Coronary artery (tissue), 2 donors: ENCODE measurements around the gene DPYSL5.

Source experiments
- DNase-seq: peaks from one replicate; pipeline ENCODE4 v3.0.0-alpha.2; 2017; ENCODE audit warnings: low spot score
- H3K27ac ChIP-seq, 2 donors: fragments of 200-600 bp; sonication (generic); one replicate each; pipeline ENCODE4 v1.5.1; 2016 to 2019
- H3K4me3 ChIP-seq: fragments of 200-600 bp; sonication (generic); 2 replicates; pipeline ENCODE4 v1.5.1; 2016; ENCODE audit warnings: mild to moderate bottlenecking, moderate library complexity
- TF ChIP-seq, protein P1 (sequence below): fragments of 200-600 bp; sonication (generic); IDR thresholded peaks from one replicate; pipeline ENCODE4 v1.5.1; 2019; ENCODE audit warnings: antibody characterized with exemption

DPYSL5 gene

DNA sequence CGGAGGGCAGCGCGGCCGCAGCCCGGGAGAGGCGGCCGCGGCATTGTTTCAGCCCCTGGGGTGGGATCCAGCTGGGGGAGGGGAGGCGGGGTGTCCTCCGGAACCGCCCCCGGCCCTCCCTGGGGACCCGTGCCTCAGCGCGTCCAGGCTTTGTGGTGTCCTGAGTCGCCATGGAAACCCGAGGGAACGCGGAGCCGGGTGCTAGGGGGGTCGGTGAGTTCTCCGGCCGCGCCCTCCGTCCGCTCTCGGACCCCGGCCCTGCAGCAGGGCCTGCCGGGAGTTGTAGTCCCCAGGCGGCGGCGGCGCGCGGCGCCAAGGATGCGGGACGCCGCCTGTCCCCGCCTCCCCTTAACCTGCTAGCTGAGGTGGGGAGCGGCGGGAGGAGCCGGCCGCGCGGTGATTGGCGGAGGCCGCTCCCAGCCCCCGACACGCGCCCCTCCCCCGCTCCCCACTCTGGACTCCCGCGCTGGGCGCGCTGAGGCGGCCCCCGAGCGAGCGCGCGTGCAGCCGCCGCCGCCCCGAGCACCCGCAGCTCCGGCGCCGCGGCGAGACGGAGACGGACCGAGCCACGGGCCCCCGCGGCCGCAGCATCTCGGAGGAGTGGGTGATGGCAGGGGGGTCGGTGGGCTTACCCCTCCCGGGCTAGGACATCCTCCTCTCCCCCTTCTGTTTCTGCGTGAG, at the start of gene DPYSL5:
Gene DPYSL5, plus strand, starts transcription at position 478 of the 681 bp plus-strand sequence. CDS start 50,368 bp downstream, outside the sequence.
- Histone ChIP-seq H3K4me3 (peak within 1 kb of the TSS; percentile 71), H3K27ac (no peak within 1 kb of the TSS)
- no peak for DNase-seq
- TF ChIP-seq, protein P1, sequence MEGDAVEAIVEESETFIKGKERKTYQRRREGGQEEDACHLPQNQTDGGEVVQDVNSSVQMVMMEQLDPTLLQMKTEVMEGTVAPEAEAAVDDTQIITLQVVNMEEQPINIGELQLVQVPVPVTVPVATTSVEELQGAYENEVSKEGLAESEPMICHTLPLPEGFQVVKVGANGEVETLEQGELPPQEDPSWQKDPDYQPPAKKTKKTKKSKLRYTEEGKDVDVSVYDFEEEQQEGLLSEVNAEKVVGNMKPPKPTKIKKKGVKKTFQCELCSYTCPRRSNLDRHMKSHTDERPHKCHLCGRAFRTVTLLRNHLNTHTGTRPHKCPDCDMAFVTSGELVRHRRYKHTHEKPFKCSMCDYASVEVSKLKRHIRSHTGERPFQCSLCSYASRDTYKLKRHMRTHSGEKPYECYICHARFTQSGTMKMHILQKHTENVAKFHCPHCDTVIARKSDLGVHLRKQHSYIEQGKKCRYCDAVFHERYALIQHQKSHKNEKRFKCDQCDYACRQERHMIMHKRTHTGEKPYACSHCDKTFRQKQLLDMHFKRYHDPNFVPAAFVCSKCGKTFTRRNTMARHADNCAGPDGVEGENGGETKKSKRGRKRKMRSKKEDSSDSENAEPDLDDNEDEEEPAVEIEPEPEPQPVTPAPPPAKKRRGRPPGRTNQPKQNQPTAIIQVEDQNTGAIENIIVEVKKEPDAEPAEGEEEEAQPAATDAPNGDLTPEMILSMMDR: no peak

DNA sequence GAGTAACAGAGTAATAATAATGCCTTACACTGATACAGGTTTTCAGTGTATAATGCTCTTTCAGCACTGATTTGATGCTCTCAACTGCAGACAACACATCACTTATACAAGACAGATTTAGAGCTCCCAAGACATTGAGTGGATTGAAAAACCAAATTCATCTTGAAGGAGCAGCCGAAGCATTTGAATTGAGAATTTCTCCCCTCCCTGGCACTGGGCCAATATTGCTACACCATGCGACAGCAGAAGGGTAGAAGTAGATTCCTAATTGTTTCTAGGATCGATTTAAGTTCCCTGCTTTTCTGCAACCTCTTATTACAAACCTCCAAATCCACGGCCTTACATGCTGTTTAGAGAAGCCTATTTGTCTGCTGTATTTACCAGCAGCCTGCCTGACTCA, 46.6 kb upstream of the DPYSL5 start:
- H3K27ac ChIP-seq: no peak overlapping the region

GRCh38 chr2:26801796-26802195, 46.1 kb upstream of the DPYSL5 start:
- TF ChIP-seq, protein P1: no peak
- no peak overlapping the region for H3K27ac ChIP-seq
- no peak overlapping the region for H3K4me3 ChIP-seq
- no peak for DNase-seq

More for the DNA sequence above, 46.6 kb upstream of the DPYSL5 start:
- H3K4me3 ChIP-seq: no peak overlapping the region
- DNase-seq: no peak
- TF ChIP-seq, protein P1: no peak

- Histone ChIP-seq H3K4me3 (no peak overlapping the region), H3K27ac (no peak overlapping the region)
- no peak for DNase-seq
- TF ChIP-seq, protein P1: no peak
Measured at GRCh38 chr2:26805241-26805676, 42.7 kb upstream of the DPYSL5 start.

GRCh38 chr2:26807788-26808460, 40.0 kb upstream of the DPYSL5 start:
- Histone ChIP-seq H3K4me3 (no peak overlapping the region), H3K27ac (no peak overlapping the region)
- TF ChIP-seq, protein P1: no peak
- DNase-seq: no peak

DNA sequence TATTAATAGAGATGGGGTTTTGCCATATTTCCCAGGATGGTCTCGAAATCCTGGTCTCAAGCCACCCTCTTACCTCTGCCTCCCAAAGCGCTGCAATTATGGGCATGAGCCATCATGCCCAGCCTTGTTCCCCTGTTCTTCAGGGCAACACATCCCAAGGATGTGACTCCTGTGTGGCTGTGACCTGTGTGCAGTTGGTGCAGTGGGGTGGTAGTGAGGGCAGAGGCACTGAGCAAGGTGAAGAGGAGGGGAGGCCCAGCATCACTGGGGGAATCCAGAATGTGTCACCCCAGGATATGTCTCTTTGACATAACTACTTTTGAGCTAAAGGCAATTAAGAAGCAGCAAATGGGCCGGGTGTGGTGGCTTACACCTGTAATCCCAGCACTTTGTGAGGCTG, 38.7 kb upstream of the DPYSL5 start:
- no peak overlapping the region for H3K27ac ChIP-seq
- TF ChIP-seq, protein P1: no peak
- no peak overlapping the region for H3K4me3 ChIP-seq
- no peak for DNase-seq
